Motor neuron (in vitro differentiated cells): Measurements from ENCODE around the gene BTNL9. TPM values are rescaled to one million over a fixed set of nuclear protein-coding genes. Genes with fewer than 3 reads are reported as not detected.

Experiments
- ATAC-seq, 8 experiments: fragments of 200-7000 bp; cut with Tn5 transposase; replicated peaks in 6 of 8; 2 replicates each; pipeline ENCODE4 v1.8.0; 2021; ENCODE audit warnings: mild to moderate bottlenecking in 8 of 8, moderate library complexity in 8 of 8
- H3K27ac ChIP-seq, 2 donors: fragments of 250-450 bp; sonication (Bioruptor Pico); 2 replicates each; pipeline ENCODE4 v1.9.0; 2021; ENCODE audit warnings: antibody characterized with exemption in 2 of 2, mild to moderate bottlenecking in 2 of 2, moderate library complexity in 1 of 2
- H3K4me1 ChIP-seq, 2 donors: fragments of 250-450 bp; sonication (Bioruptor Pico); replicated peaks in 1 of 2; 2 replicates each; pipeline ENCODE4 v1.6.1; 2021; ENCODE audit warnings: antibody characterized with exemption in 2 of 2, mild to moderate bottlenecking in 2 of 2, moderate library complexity in 1 of 2
- H3K4me3 ChIP-seq, 5 donors: fragments of 250-450 bp; sonication (Bioruptor Pico); 2 replicates each; pipeline ENCODE4 v1.9.0; 2021; ENCODE audit warnings: antibody characterized with exemption in 5 of 5, mild to moderate bottlenecking in 5 of 5, moderate library complexity in 4 of 5
- WGBS, 10 experiments: fragments of 450-650 bp; shearing (Covaris generic); methylation state at CpG; one replicate each; pipeline ENCODE4 v1.0.0; 2022; 5-methylcytosine and 5-hydroxymethylcytosine counted together
- in situ Hi-C, 9 experiments: fragments of 400-800 bp; cut with MboI; loops; one replicate each; pipeline ENCODE4 v1.15.0; 2021; ENCODE audit warnings: low sequenced_read_pairs in 9 of 9, low pct_unique_long_range_greater_than_20kb in 2 of 9; ENCODE audit not compliant: unreplicated experiment in 9 of 9
- total RNA-seq, 8 experiments: library from RNA; unstranded; fragments of 300-600 nt; gene quantifications; 2 replicates each; pipeline versions ENCODE4 v1.2.3 to v1.2.4, GENCODE V29; 2022

The BTNL9 gene
- total RNA-seq, 8 experiments from 2014 or later = 0.25 to 2.6 (median 1.1) TPM; not detected in 1

- Histone ChIP-seq H3K4me1 (peaks cover 0 to 6% of the 10 kb centered on the region in 2 donors), H3K4me3 (no peak overlapping the region), H3K27ac (no peak overlapping the region)
- in situ Hi-C loops = no loop called here
- 17 to 77% (median 61%) methylated on average over 1 to 9 of the region's 9 CpGs; no CpG with 5 or more reads in 4 of the 10 experiments for WGBS, 10 experiments
- no peak for ATAC-seq
These were observed 18.3 kb downstream of the BTNL9 start for GRCh38 chr5:181058321-181058720.

- no peak overlapping the region for H3K4me3 ChIP-seq
- no peak overlapping the region for H3K27ac ChIP-seq
- 12 to 39% (median 24%) methylated on average over 1 to 6 of the region's 22 CpGs; no CpG with 5 or more reads in 4 of the 10 experiments for WGBS, 10 experiments
- no peak for ATAC-seq
- in situ Hi-C loops = no loop called here
- peaks cover 0 to 4% of the 10 kb centered on the region in 2 donors for H3K4me1 ChIP-seq
These were observed 18.8 kb downstream of the BTNL9 start for GRCh38 chr5:181058786-181059296.

- Histone ChIP-seq H3K4me1 (no peaks in the 10 kb centered on the region), H3K27ac (no peak overlapping the region), H3K4me3 (no peak overlapping the region)
- in situ Hi-C loops = no loop called here
- 3 to 42% (median 16%) methylated on average over 1 to 31 of the region's 86 CpGs; no CpG with 5 or more reads in 2 of the 10 experiments for WGBS, 10 experiments
- peak in 2 of 8 experiments; percentile 11 to 80 for ATAC-seq
These were observed 19.5 kb downstream of the BTNL9 start for GRCh38 chr5:181059297-181060230.

- Histone ChIP-seq H3K4me1 (no peaks in the 10 kb centered on the region), H3K27ac (no peak overlapping the region), H3K4me3 (no peak overlapping the region)
- 0 to 67% (median 54%) methylated on average over 1 to 8 of the region's 8 CpGs for WGBS, 10 experiments
- no peak for ATAC-seq
- in situ Hi-C loops = no loop called here
These were observed 20.1 kb downstream of the BTNL9 start for GRCh38 chr5:181060231-181060590.

- H3K4me3 ChIP-seq = no peak overlapping the region
- no peak overlapping the region for H3K27ac ChIP-seq
- in situ Hi-C loops = no loop called here
- H3K4me1 ChIP-seq = no peaks in the 10 kb centered on the region
- ATAC-seq = no peak
- 0 to 83% (median 63%) methylated on average over 1 to 5 of the region's 5 CpGs for WGBS, 10 experiments
These were observed 20.9 kb downstream of the BTNL9 start for GRCh38 chr5:181060924-181061323.

GRCh38 chr5:181061645-181062044 lies 21.6 kb downstream of the BTNL9 start:
- in situ Hi-C loops = no loop called here
- H3K4me3 ChIP-seq = no peak overlapping the region
- ATAC-seq = no peak
- 7 to 64% (median 45%) methylated on average over 2 to 12 of the region's 14 CpGs; no CpG with 5 or more reads in 2 of the 10 experiments for WGBS, 10 experiments
- H3K4me1 ChIP-seq = no peaks in the 10 kb centered on the region
- H3K27ac ChIP-seq = no peak overlapping the region

- WGBS, 10 experiments = 0 to 83% (median 30%) methylated on average over 1 to 6 of the region's 6 CpGs; no CpG with 5 or more reads in 3 of the 10 experiments
- ATAC-seq = no peak
- no peak overlapping the region for H3K4me3 ChIP-seq
- no peak overlapping the region for H3K27ac ChIP-seq
- in situ Hi-C loops = no loop called here
- no peaks in the 10 kb centered on the region for H3K4me1 ChIP-seq
These were observed 22.6 kb downstream of the BTNL9 start for GRCh38 chr5:181062631-181063030.

- WGBS, 10 experiments = 43 to 77% (median 72%) methylated on average over 2 to 8 of the region's 8 CpGs; no CpG with 5 or more reads in 5 of the 10 experiments
- no peaks in the 10 kb centered on the region for H3K4me1 ChIP-seq
- no peak for ATAC-seq
- in situ Hi-C loops = no loop called here
- H3K27ac ChIP-seq = no peak overlapping the region
- no peak overlapping the region for H3K4me3 ChIP-seq
These were observed 23.4 kb downstream of the BTNL9 start for GRCh38 chr5:181063514-181063913.

- in situ Hi-C loops = no loop called here
- H3K4me3 ChIP-seq = no peak overlapping the region
- H3K27ac ChIP-seq = no peak overlapping the region
- no peak for ATAC-seq
- WGBS, 10 experiments = 0 to 83% (median 45%) methylated on average over 1 to 2 of the region's 7 CpGs; no CpG with 5 or more reads in 6 of the 10 experiments
- no peaks in the 10 kb centered on the region for H3K4me1 ChIP-seq
These were observed 24.9 kb downstream of the BTNL9 start for GRCh38 chr5:181064987-181065386.

GRCh38 chr5:181069767-181070491 lies 29.9 kb downstream of the BTNL9 start:
- Histone ChIP-seq H3K27ac (no peak overlapping the region), H3K4me3 (no peak overlapping the region), H3K4me1 (no peaks in the 10 kb centered on the region)
- in situ Hi-C loops = no loop called here
- 0 to 69% (median 20%) methylated on average over 1 to 7 of the region's 26 CpGs; no CpG with 5 or more reads in 3 of the 10 experiments for WGBS, 10 experiments
- ATAC-seq = peak in 2 of 8 experiments; percentile 62 to 93

- no peak overlapping the region for H3K27ac ChIP-seq
- in situ Hi-C loops = no loop called here
- no peak overlapping the region for H3K4me3 ChIP-seq
- WGBS, 10 experiments = 40 to 79% (median 43%) methylated on average over 2 of the region's 14 CpGs; no CpG with 5 or more reads in 7 of the 10 experiments
- peak in 1 of 8 experiments; percentile 13 for ATAC-seq
- no peaks in the 10 kb centered on the region for H3K4me1 ChIP-seq
These were observed 30.5 kb downstream of the BTNL9 start for GRCh38 chr5:181070523-181070922.

- no peak for ATAC-seq
- no peaks in the 10 kb centered on the region for H3K4me1 ChIP-seq
- no peak overlapping the region for H3K27ac ChIP-seq
- in situ Hi-C loops = no loop called here
- 21 to 74% (median 40%) methylated on average over 2 to 5 of the region's 6 CpGs; no CpG with 5 or more reads in 5 of the 10 experiments for WGBS, 10 experiments
- no peak overlapping the region for H3K4me3 ChIP-seq
These were observed 31.2 kb downstream of the BTNL9 start for GRCh38 chr5:181071257-181071656.

- no peaks in the 10 kb centered on the region for H3K4me1 ChIP-seq
- no peak for ATAC-seq
- no peak overlapping the region for H3K4me3 ChIP-seq
- no peak overlapping the region for H3K27ac ChIP-seq
- in situ Hi-C loops = no loop called here
These were observed 36.9 kb downstream of the BTNL9 start for GRCh38 chr5:181076920-181077319.
